Endothelial cell of umbilical vein (primary cell): ENCODE measurements around the gene DERL3. TPM values are rescaled to one million over a fixed set of nuclear protein-coding genes. Genes with fewer than 3 reads are reported as not detected.

Experiments used
- BruUV-seq: library from RNA; stranded (reverse); fragments of 400-500 nt; replicated peaks from 2 replicates; lab custom pipeline; 2021; lab: Mats Ljungman, UMichigan
- CTCF ChIA-PET: fragments of 300-600, 350-600 bp; sonication (Branson Sonifier 250); formaldehyde crosslinking; loops from one replicate; lab custom pipeline; 2021; ENCODE audit warnings: antibody characterized with exemption, inconsistent platforms; lab: Charles Lee
- POLR2A ChIA-PET: fragments of 300-600, 350-600 bp; sonication (Branson Sonifier 250); formaldehyde crosslinking; loops from one replicate; lab custom pipeline; 2021; ENCODE audit warnings: antibody characterized with exemption, inconsistent platforms; lab: Charles Lee
- DNase-seq: peaks from one replicate; pipeline ENCODE4 v3.0.0-alpha.2; 2011; ENCODE audit warnings: low read depth, low spot score
- FAIRE-seq: peaks from 2 replicates; lab custom pipeline; 2011; peaks lifted over from hg19 to GRCh38; lab: Jason Lieb, UNC
- H2AFZ ChIP-seq: 2 replicates; pipeline ENCODE4 v1.6.0; 2012; ENCODE audit warnings: low read depth, low read length, control low read depth, inconsistent platforms
- H3K27ac ChIP-seq: 2 replicates; pipeline ENCODE4 v1.5.1; 2011; ENCODE audit warnings: low read depth, mild to moderate bottlenecking, control low read depth, low read length, moderate library complexity; ENCODE audit not compliant: insufficient read depth
- H3K27me3 ChIP-seq, 2 experiments: 2 replicates each; pipeline versions ENCODE4 v1.6.0 to v1.6.1; 2011; ENCODE audit warnings: low read length in 2 of 2, mixed read lengths in 1 of 2; ENCODE audit not compliant: control insufficient read depth in 2 of 2, insufficient read depth in 2 of 2
- H3K36me3 ChIP-seq, 2 experiments: 2 replicates in 1 of 2; 3 replicates in 1 of 2; pipeline ENCODE4 v1.5.1; 2011; ENCODE audit warnings: low read length in 2 of 2, mild to moderate bottlenecking in 1 of 2, moderate library complexity in 1 of 2; ENCODE audit not compliant: control insufficient read depth in 2 of 2, insufficient read depth in 2 of 2; ENCODE audit errors: extremely low read depth in 1 of 2
- H3K4me1 ChIP-seq: 3 replicates; pipeline ENCODE4 v1.5.1; 2011; ENCODE audit warnings: mild to moderate bottlenecking, low read length; ENCODE audit not compliant: control insufficient read depth, insufficient read depth; ENCODE audit errors: extremely low read depth
- H3K4me2 ChIP-seq: 2 replicates; pipeline ENCODE4 v1.6.1; 2011; ENCODE audit warnings: low read length, control low read depth, mixed read lengths; ENCODE audit not compliant: insufficient read depth
- H3K4me3 ChIP-seq, 3 experiments: fragments of 200-600 bp in 1 of 3; sonication (generic), shearing (Covaris generic) in 1 of 3; replicated peaks in 1 of 3; 2 replicates each; pipeline ENCODE4 v1.5.1; 2011 to 2016; ENCODE audit warnings: control low read depth in 3 of 3, low read length in 3 of 3, mild to moderate bottlenecking in 2 of 3, inconsistent platforms in 1 of 3, low read depth in 1 of 3, moderate library complexity in 1 of 3; ENCODE audit not compliant: insufficient read depth in 1 of 3
- H3K79me2 ChIP-seq: 2 replicates; pipeline ENCODE4 v1.6.0; 2012; ENCODE audit warnings: low read length, inconsistent platforms; ENCODE audit not compliant: control insufficient read depth, insufficient read depth
- H3K9ac ChIP-seq: replicated peaks from 2 replicates; pipeline ENCODE3; 2011; ENCODE audit warnings: low read length, control low read depth; ENCODE audit not compliant: insufficient read depth; ENCODE audit errors: extremely low read depth
- H3K9me1 ChIP-seq: replicated peaks from 3 replicates; pipeline ENCODE4 v1.6.0; 2011; ENCODE audit warnings: mild to moderate bottlenecking, low read length; ENCODE audit not compliant: control insufficient read depth, insufficient read depth; ENCODE audit errors: extremely low read depth
- H3K9me3 ChIP-seq: replicated peaks from 2 replicates; pipeline ENCODE4 v1.5.1; 2012; ENCODE audit warnings: low read length, inconsistent platforms; ENCODE audit not compliant: control insufficient read depth, insufficient read depth
- H4K20me1 ChIP-seq: replicated peaks from 2 replicates; pipeline ENCODE3; 2011; ENCODE audit warnings: mild to moderate bottlenecking, low read length; ENCODE audit not compliant: control insufficient read depth, insufficient read depth; ENCODE audit errors: extremely low read depth
- CTCF ChIP-seq, 2 donors: IDR thresholded peaks; 1 replicate in 1 of 2; 2 replicates in 1 of 2; pipeline ENCODE4 v1.5.1; 2011; ENCODE audit warnings: low read length in 2 of 2, mild to moderate bottlenecking in 2 of 2, moderate library complexity in 2 of 2, control low read depth in 1 of 2, inconsistent platforms in 1 of 2, low read depth in 1 of 2; ENCODE audit not compliant: insufficient read depth in 1 of 2; ENCODE audit errors: extremely low read depth in 1 of 2
- EZH2 ChIP-seq: IDR thresholded peaks from 2 replicates; pipeline ENCODE4 v1.6.1; 2012; ENCODE audit warnings: borderline replicate concordance, low read depth, mild to moderate bottlenecking, moderate library complexity, low read length, inconsistent platforms; ENCODE audit not compliant: severe bottlenecking
- FOS ChIP-seq: IDR thresholded peaks from 2 replicates; pipeline ENCODE4 v1.6.1; 2011; ENCODE audit warnings: mild to moderate bottlenecking, low read length, moderate library complexity, borderline replicate concordance; ENCODE audit not compliant: insufficient read depth
- GATA2 ChIP-seq: IDR thresholded peaks from 2 replicates; pipeline ENCODE4 v1.7.0; 2011; ENCODE audit warnings: low read depth, mild to moderate bottlenecking, moderate library complexity, mixed read lengths, low read length; ENCODE audit not compliant: insufficient read length, insufficient read depth
- JUN ChIP-seq: IDR thresholded peaks from 2 replicates; pipeline ENCODE4 v1.6.1; 2011; ENCODE audit warnings: borderline replicate concordance, low read depth; ENCODE audit not compliant: insufficient read length, insufficient read depth
- MAX ChIP-seq: IDR thresholded peaks from 2 replicates; pipeline ENCODE4 v1.6.1; 2011; ENCODE audit not compliant: insufficient read depth, insufficient read length
- MYC ChIP-seq: IDR thresholded peaks from one replicate; pipeline ENCODE4 v1.6.1; 2011; ENCODE audit warnings: mild to moderate bottlenecking, low read depth, low read length
- POLR2A ChIP-seq: IDR thresholded peaks from 2 replicates; pipeline ENCODE4 v1.6.1; 2012; ENCODE audit warnings: low read depth, mild to moderate bottlenecking, control low read depth, low read length
- POLR2AphosphoS5 ChIP-seq: IDR thresholded peaks from 2 replicates; pipeline ENCODE4 v1.6.1; 2012; ENCODE audit warnings: low read depth, mild to moderate bottlenecking, control low read depth, low read length, moderate library complexity; ENCODE audit not compliant: insufficient read depth
- dilution Hi-C: fragments of 300-500 bp; cut with MboI; formaldehyde crosslinking; loops from one replicate; pipeline ENCODE4 v1.15.0; 2019; ENCODE audit warnings: low sequenced_read_pairs; ENCODE audit not compliant: extremely low pct_ligation_motif_present
- intact Hi-C: fragments of 100-400 bp; cut with micrococcal nuclease; formaldehyde crosslinking; loops from one replicate; pipeline ENCODE4 v1.10.0; 2022
- polyA plus RNA-seq, 4 experiments: library from polyadenylated mRNA; depleted of rRNA in 3 of 4; stranded (reverse) in 3 of 4; unstranded in 1 of 4; fragments of >200 nt; gene quantifications; 2 replicates each; pipeline versions ENCODE4 v1.2.1 to v1.2.3, GENCODE V29; 2011 to 2012; ENCODE audit warnings: missing spikeins in 1 of 4
- total RNA-seq: library from RNA; stranded (reverse); gene quantifications from 2 replicates; pipeline ENCODE4 v1.2.3, GENCODE V29; 2021

Gene DERL3
- total and polyA plus RNA-seq, 2 donors (not counting 3 experiments of a cell fraction or from before 2014, with no cell fraction given) = 3.4 to 3.8 TPM

- Histone ChIP-seq H3K79me2 (no peaks in the 10 kb centered on the region), H3K4me3 (no peak overlapping the region), H3K27me3 (no peaks in the 10 kb centered on the region), H2AFZ (no peak overlapping the region), H3K4me1 (no peaks in the 10 kb centered on the region), H3K27ac (no peak overlapping the region), H3K9me1 (no peaks in the 10 kb centered on the region), H3K9me3 (no peaks in the 10 kb centered on the region), H3K9ac (no peak overlapping the region), H4K20me1 (no peaks in the 10 kb centered on the region), H3K4me2 (no peak overlapping the region), H3K36me3 (peaks cover 13 to 24% of the 10 kb centered on the region in 2 experiments)
- ChIA-PET POLR2A (no interaction called here), CTCF (no interaction called here)
- dilution Hi-C loops = no loop called here
- BruUV-seq = no TSS peak
- FAIRE-seq (no peak), DNase-seq (no peak)
- intact Hi-C loops = no loop called here
- no peak for TF ChIP-seq GATA2
- TF ChIP-seq JUN = no peak
- TF ChIP-seq MYC = no peak
- TF ChIP-seq POLR2A = no peak
- no peak for TF ChIP-seq CTCF (IDR thresholded peaks at IDR 0.05; ENCODE audit: extremely low read depth in 1 of 2, insufficient read depth in 1 of 2, low read depth in 1 of 2, low read length in 2 of 2)
- TF ChIP-seq FOS = no peak
- TF ChIP-seq MAX = no peak
- TF ChIP-seq POLR2AphosphoS5 = no peak
- no peak for TF ChIP-seq EZH2
Observed at GRCh38 chr22:23816156-23816976, 22.4 kb downstream of the DERL3 start.
